Muscle of back (tissue), 11 donors: ENCODE data around the gene MRPS7. TPM values are rescaled to one million over a fixed set of nuclear protein-coding genes. Genes with fewer than 3 reads are reported as not detected.
"Not testable (repeated sequence)": the region's sequence is repeated elsewhere in the genome, so short reads cannot be mapped to it uniquely, and the experiment has no call there.

Source experiments
- DNase-seq, 3 donors: peaks; one replicate each; pipeline versions ENCODE4 v3.0.0 to v3.0.0-alpha.2; 2013
- polyA plus RNA-seq, 10 donors: library from polyadenylated mRNA; unstranded; fragments of 120-200 nt; gene quantifications; one replicate each; pipeline ENCODE4 v1.2.1, GENCODE V29; 2013; ENCODE audit not compliant: insufficient read length in 10 of 10

Gene MRPS7
- polyA plus RNA-seq, 10 donors = 54.4 to 65.8 (median 59.8) TPM

- peak; percentile 52 to 87 (median 65) for DNase-seq
Observed at GRCh38 chr17:75270218-75270965, 8.7 kb downstream of the MRPS7 start.

DNA sequence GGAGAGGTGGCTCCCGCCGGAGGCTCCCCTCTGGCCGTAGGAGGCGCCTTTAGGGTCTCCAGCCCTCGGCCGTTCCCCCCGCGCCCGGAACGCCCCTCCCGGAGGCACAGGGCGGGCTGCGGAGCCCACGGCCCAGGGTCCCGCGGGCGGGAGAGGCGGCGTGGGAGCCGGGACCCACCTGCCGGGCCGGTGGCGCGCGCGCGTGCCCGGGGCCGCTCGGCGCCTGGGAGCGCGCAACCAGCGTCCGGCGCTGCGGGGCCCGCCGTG, 9.2 kb downstream of the MRPS7 start, which contains the start of gene MIF4GD:
Gene MIF4GD, minus strand, starts transcription at position 266 of the 267 bp plus-strand sequence. CDS start 1,036 bp downstream, outside the sequence.
- no peak for DNase-seq

DNA sequence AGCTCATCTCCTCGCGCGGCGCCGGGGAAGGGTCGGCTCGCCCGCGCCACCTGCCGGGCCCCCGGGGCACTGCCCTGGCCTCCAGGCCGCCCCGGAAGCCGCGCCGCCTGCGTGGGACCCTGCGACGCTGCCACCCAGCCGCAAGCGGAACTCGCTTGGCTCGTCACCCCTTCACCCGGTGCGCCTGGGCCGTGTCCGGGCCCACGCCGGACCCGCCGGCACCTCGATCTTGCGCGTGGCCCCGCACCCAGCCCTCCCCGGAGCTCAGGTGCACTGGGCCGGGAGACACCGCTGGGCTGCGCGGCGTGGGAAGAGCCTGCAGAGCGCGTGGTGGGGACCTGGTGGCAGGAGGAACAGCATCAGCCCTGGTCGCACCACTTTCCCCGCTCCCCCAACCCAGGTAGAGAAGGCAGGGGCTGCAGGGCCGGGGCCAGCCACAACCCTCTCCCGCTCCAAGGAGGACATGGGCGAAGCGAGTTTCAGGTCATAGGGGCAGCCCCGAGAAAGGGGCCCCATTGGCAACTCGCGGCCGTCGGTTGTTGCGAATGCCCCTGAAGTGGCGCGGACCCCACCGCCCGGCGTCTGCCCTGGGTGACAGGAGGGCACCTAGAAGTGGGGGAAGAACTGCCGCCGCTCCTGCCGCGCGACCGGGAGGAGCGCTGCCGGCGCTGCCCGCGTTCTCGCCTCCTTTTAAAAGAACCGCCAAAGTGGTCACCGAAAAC, 9.7 kb downstream of the MRPS7 start:
- peak; percentile 70 to 90 (median 87) for DNase-seq

DNA sequence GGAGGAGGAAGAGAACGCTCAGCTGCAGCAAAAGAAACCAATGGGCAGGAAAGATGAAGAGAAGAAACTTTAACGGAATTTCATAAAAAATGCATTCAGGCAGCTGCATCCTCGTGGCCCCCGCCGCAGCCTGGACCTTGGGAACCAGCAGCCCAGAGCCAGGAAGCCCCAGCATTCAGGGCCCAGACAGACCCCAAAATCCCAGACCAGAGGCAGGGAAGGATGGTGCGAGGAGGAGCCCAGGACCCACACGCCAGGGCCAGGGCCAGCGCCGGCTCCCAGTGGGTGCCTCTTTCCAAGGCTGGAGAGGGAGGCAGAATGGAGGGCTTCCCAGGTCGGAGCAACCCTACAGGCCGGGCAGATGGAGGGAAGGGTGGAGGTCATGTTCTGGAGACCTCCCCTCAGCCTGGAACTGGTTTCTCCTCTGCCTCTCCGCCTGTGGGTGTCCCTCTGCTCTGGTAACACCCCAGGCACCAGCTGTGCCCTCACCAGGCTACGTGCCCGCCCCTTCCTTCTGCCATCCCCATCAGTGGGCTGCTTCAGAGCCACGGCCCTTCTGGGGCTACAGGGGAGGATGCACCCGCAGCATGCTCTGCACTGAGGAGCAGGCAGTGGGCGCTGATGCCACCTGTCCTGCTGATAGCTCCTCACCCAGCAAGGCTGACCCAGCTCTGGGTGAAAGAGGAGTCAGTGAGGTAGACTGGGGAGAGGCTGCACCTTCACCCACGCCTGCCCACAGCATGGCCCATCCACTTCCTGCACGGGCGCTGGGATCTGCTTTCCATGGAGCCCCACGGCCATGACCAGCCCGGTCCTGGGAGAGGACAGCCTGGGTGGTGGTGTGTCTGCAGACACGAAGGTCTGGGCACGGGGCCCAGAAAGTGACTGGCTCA, 10.5 kb downstream of the MRPS7 start:
- DNase-seq = no peak

DNA sequence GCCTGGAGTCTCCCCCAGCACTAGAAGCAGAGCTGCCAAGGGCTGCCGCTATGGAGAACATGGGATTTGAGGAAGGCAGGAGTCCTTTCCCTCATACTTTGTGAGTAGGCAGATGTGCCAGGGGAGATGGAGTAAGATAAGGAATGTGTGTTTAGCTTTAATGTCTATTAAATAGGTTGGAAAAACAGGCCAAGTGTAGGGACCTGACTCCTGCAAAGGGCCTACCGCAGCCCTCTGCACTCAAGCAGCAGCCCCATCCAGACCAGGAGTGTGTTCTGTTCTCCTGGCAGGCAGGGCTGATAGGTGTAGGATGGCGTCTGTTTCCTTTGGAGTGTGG, 11.1 kb downstream of the MRPS7 start:
- no peak for DNase-seq

- no peak for DNase-seq
Observed at GRCh38 chr17:75273977-75274708, 12.5 kb downstream of the MRPS7 start.

DNA sequence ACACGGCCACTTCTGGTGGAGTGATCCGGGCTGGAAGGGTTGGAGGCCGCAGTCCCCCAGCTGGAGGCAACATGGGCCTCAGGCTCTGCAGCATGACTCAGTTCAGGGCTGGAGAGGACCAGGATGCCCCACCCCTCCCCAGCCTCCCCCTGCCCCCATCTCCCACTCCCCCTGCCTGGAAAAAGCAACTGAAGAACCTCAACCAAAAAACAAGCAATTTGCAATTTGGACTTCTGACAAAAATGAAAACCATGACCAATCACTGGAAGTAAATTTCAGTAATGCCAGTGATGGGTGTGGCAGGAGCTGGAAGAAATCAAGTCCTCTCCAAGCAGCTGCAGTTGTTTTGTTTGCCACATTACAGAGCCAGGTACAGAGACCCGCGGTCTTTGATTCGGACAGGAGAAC, 16.0 kb downstream of the MRPS7 start:
- no peak for DNase-seq

DNA sequence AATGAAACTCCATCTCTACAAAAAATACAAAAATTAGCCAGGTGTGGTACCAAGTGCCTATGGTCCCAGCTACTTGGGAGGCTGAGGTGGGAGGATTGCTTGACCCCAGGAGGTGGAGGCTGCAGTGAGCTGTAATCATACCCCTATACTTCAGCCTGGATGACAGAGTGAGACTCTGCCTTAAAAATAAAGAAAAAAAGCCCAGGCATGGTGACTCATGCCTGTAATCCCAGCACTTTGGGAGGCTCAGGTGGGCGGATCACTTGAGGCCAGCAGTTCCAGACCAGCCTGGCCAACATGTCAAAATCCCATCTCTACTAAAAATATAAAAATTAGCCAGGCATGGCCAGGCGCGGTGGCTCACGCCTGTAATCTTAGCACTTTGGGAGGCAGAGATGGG, 18.5 kb downstream of the MRPS7 start:
- DNase-seq = not testable (repeated sequence)

GRCh38 chr17:75285123-75285522, 23.4 kb downstream of the MRPS7 start:
- no peak for DNase-seq

DNA sequence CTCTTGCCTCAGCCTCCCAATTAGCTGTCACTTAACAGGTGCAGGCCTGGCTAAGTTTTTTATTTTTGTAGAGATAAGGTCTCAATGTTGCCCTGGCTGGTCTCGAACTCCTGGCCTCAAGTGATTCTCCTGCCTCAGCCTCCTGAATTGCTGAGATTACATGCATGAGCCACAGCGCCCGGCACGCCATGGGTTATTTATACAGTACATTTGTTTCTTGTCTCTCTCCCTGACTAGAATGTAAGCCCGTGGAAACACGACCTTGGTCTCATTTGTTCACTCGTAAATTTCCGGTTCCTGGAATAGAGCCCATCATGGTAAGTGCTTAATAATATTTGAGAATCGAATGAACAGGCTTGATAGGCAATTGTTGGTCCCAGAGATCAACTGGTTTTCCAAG, 25.5 kb downstream of the MRPS7 start:
- DNase-seq = no peak

DNA sequence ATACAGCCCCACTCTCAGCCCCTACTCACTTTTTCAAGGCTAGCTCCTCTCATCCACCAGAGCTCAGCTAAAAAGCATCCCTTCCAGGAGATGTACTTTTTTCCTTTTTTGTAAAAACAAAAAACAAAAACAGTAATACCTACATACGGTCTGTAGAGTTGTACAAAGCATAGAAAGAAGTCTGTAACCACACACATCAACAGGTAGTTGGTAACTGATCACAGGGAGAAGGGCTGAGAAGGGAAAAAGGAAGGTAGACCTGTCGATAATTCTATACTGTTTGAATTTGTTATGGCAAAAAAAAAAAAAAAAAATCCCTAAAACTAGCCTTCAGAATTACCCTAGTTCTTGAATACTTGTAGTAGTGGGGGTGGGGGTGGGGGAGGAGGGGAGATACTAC, 26.7 kb downstream of the MRPS7 start:
- DNase-seq = no peak

DNA sequence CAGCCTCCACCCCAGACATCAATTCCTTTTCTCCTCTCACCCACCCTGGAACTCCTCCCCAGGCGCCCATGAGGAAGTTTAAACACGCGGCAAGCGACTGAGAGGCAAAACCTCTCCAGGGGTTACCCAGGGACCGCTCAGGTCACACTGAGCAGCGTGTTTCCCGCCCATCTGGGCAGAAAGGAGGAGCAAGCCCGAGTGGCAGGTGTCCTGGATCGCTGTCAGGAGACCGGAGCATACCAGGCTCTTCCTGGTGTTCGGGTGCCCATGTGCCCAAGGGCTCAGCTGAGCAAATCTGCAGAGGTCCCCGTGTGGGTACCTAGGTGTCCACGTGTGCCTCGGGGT, 27.1 kb downstream of the MRPS7 start:
- DNase-seq = no peak

DNA sequence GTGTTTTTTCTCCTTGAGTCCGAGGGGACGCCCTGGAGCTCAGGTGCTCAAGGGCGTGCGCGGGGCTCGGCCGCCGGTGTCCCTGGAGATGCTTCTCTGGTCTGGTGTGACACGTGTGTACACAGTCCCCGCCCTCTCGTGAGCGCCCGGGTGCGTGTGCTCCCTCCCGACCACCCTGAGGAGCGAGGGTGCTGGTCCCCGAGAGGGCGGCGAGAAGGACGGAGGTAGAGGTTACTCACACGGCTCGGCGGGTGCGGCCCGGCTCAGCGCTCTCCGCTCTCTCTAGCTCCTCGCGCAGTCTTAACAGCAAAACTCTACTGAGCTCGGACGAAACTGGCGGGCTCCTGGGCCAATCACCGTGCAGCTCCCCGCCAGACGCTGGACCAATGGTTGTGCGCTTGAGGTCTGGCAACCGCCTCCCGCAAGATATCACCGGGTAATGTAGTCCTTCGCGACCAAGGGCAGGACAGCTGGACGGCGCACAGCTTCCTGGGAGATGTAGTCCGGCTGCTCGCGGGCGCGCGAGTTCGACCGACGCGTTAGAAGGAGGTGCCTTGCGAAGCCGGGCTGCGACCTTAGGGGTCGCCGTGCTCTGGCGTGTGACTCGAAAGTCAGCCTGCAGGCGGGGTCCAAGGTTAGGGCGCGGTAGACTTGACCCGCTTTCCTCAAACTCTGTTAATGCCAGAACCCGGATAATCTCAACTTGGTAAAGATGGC, 27.6 kb downstream of the MRPS7 start, which contains the start of gene SLC25A19:
Gene SLC25A19, minus strand, starts transcription at position 319 of the 717 bp plus-strand sequence. CDS start 2,669 bp downstream, outside the sequence.
- peak; percentile 98 to 99 (median 99) for DNase-seq

DNA sequence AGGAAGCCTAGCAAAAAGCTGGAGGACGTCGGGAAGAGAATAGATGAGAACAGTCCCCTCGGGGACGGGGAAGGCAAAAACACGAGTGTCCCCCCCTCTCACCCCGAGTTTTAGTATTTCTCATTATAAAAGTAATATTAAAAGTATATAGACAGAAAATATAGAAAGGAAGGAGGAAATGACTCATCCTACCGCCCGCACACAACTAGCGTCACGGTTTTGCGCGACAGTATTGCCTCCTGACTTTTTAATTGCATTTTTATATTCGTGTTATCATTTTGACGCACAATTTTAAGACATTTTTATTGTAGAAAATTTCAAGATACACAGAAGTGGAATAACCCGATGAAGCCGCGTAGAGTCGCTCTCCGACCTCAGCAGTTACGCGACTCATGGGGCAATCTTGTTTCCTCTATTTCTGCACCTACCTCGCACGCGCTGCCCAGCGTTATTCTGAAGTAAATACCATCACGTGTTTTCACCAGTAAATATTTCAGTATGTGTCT, 28.2 kb downstream of the MRPS7 start:
- peak in 2 of 3 donors; percentile 35 to 84 for DNase-seq

DNA sequence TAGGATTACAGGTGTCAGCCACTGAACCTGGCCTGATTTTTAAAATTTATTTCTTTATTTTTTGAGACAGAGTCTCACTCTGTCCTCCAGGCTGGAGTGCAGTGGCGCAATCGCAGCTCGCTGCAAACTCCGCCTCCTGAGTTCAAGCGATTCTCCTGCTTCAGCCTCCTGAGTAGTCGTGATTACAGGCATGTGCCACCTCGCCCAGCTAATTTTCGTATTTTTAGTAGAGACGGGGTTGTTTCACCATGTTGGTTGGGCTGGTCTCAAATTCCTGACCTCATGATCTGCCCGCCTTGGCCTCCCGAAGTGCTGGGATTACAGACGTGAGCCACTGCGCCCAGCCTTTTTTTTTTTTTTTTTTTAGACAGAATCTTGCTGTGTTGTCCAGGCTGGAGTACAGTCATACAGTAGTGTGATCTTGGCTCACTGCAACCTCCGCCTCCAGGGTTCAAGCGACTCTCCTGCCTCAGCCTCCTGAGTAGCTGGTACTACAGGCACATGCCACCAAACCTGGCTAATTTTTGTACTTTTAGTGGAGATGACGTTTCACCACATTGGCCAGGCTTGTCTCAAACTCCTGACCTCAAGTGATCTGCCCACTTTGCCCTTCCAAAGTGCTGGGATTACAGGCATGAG, 31.2 kb downstream of the MRPS7 start:
- not testable (repeated sequence) for DNase-seq

DNA sequence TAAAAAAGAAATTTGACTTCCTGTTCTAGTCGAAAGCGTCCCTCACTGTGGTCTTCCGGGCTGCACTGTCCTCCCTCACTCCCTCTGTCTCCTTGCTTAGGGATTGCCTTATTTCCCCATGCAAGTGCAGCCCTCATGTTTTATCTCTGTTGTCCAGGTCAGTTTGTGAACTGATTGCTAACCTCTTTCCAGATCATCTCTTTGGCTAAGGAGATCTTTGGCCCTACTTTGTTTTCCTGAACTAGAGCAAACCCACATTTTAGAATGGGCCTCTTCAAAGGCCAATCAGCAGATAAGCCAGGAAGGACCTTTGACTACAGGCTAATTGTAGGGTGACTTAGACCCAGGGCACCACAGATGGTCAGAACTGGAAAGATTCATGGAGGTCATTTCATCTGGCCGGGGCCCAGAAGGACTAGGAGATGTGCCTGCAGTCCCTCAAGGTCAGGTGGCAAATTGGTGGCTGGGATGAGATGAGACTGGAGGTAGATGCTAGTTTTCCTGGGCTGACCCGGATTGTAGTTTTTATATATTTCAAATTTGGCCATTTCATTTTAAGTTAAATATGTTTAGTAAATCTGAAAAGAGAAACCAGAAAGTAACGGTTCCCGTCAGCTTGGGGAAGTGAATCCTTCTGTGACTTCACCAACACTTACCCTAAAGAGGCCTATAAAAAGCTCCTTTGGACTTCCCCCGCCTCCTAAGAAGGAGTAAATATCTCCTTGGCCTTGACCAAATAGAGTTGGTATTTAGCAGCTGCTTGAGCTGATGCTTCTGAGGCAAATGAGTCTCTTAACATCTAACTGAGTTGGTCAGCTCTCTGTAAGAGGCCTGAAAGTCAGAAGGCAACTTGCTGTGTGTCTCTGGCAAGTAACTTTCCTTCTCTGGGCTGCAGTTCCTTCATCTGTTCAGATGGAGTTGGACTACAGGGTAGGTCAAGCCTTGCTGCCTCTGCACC, 33.8 kb downstream of the MRPS7 start:
- DNase-seq = no peak

- DNase-seq = no peak
Observed at GRCh38 chr17:75300280-75300679, 38.6 kb downstream of the MRPS7 start.

GRCh38 chr17:75301049-75301448, 39.4 kb downstream of the MRPS7 start:
- DNase-seq = no peak
